MM.1S (cell line): Measurements from ENCODE around the gene CTSF.

Experiments
- CTCF ChIP-seq: fragments of 300-600 bp; sonication (generic); IDR thresholded peaks from 2 replicates; pipeline ENCODE4 v1.5.1; 2016; ENCODE audit warnings: antibody characterized with exemption, low read length, mixed read lengths
- EZH2phosphoT487 ChIP-seq: fragments of 300-600 bp; sonication (generic); IDR thresholded peaks from 2 replicates; pipeline ENCODE4 v1.6.1; 2018; ENCODE audit warnings: antibody characterized with exemption, low read length

GRCh38 chr11:66612458-66612857 is 44.1 kb upstream of the CTSF start:
- TF ChIP-seq CTCF (no peak), EZH2phosphoT487 (no peak)
